Measurements from ENCODE around the gene RRP1B.

DNA sequence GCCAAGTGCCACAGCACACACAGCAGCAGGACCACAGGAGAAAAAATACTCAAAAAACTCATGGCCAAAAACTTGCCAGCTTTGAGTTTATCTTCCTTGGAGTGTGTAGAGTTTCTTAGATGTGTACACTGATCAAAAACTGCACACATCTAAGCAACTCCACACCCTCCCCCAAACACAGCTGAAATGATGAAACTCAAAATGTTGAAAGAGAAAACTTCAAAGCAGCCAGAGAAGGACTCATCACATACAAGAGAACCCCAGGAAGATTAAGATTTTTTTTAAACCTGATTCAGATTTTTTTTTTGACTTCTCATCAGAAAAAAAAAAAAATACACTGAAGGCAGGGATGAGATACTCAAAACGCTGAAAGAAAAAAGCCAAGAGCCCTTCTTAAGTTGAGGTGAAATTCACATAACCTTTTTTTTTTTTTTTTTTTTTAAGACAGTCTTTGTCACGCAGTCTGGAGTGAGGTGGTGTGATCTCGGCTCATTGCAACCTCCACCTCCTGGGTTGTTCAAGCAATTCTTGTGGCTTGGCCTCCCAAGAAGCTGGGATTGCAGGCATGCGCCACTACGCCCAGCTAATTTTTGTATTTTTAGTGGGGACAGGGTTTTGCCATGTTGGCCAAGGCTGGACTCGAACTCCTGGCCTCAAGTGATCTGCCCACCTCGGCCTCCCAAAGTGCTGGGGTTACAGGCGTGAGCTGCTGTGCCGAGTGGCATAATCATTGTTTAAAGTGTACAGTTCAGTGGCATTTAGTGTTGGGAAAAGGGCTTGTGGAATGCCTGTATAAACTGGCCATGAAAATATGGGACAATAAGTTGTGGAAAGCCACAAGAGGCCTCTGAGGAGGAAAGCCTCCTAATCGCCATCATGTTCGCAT, 38.6 kb downstream of the RRP1B start:
- TF ChIP-seq, protein P1, sequence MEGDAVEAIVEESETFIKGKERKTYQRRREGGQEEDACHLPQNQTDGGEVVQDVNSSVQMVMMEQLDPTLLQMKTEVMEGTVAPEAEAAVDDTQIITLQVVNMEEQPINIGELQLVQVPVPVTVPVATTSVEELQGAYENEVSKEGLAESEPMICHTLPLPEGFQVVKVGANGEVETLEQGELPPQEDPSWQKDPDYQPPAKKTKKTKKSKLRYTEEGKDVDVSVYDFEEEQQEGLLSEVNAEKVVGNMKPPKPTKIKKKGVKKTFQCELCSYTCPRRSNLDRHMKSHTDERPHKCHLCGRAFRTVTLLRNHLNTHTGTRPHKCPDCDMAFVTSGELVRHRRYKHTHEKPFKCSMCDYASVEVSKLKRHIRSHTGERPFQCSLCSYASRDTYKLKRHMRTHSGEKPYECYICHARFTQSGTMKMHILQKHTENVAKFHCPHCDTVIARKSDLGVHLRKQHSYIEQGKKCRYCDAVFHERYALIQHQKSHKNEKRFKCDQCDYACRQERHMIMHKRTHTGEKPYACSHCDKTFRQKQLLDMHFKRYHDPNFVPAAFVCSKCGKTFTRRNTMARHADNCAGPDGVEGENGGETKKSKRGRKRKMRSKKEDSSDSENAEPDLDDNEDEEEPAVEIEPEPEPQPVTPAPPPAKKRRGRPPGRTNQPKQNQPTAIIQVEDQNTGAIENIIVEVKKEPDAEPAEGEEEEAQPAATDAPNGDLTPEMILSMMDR (conservative IDR thresholded peaks at IDR 0.05; ENCODE audit: low read depth, low read length): no peak
- TF ChIP-seq EZH2 (IDR thresholded peaks at IDR 0.05; ENCODE audit: low read length, unreplicated experiment) (no peak), EZH2phosphoT487 (IDR thresholded peaks at IDR 0.05; ENCODE audit: borderline replicate concordance, low read length) (no peak)

Measured in PC-3 (cell line).